HG03469 (cell line): ENCODE results near the gene ORC1.

Experiments
- ATAC-seq: cut with Tn5 transposase; IDR thresholded peaks from one replicate; pipeline ENCODE4 v1.9.1; 2021; ENCODE audit warnings: mild to moderate bottlenecking, moderate library complexity, moderate number of reproducible peaks; ENCODE audit not compliant: unreplicated experiment

ORC1 gene

GRCh38 chr1:52404116-52404974 is at the start of gene ORC1, which contains the start of gene PRPF38A:
Gene ORC1 (minus strand): TSS chr1:52404423. CDS start chr1:52402223, 2,200 bp downstream.
Gene PRPF38A (plus strand): TSS chr1:52404602. CDS start chr1:52404750, 148 bp downstream.
- ATAC-seq = peak; percentile 85

GRCh38 chr1:52444463-52444862 is 40.2 kb upstream of the ORC1 start:
- no peak for ATAC-seq

- ATAC-seq = no peak
Observed at GRCh38 chr1:52439976-52440375, 35.8 kb upstream of the ORC1 start.

GRCh38 chr1:52436817-52437216 is 32.6 kb upstream of the ORC1 start:
- no peak for ATAC-seq

GRCh38 chr1:52435650-52436049 is 31.4 kb upstream of the ORC1 start:
- ATAC-seq = no peak

GRCh38 chr1:52435211-52435610 is 31.0 kb upstream of the ORC1 start:
- ATAC-seq = no peak

GRCh38 chr1:52432807-52433206 is 28.6 kb upstream of the ORC1 start:
- no peak for ATAC-seq

- no peak for ATAC-seq
Observed at GRCh38 chr1:52427152-52427551, 22.9 kb upstream of the ORC1 start.

GRCh38 chr1:52426371-52426770 is 22.1 kb upstream of the ORC1 start:
- no peak for ATAC-seq

GRCh38 chr1:52424813-52425212 is 20.6 kb upstream of the ORC1 start:
- no peak for ATAC-seq

- no peak for ATAC-seq
Observed at GRCh38 chr1:52424231-52424636, 20.0 kb upstream of the ORC1 start.

- no peak for ATAC-seq
Observed at GRCh38 chr1:52423771-52424170, 19.5 kb upstream of the ORC1 start.

- no peak for ATAC-seq
Observed at GRCh38 chr1:52423055-52423454, 18.8 kb upstream of the ORC1 start.

- no peak for ATAC-seq
Observed at GRCh38 chr1:52420713-52421112, 16.5 kb upstream of the ORC1 start.

- ATAC-seq = no peak
Observed at GRCh38 chr1:52416811-52417210, 12.6 kb upstream of the ORC1 start.

- no peak for ATAC-seq
Observed at GRCh38 chr1:52414942-52415341, 10.7 kb upstream of the ORC1 start.

- no peak for ATAC-seq
Observed at GRCh38 chr1:52413410-52413989, 9.3 kb upstream of the ORC1 start.

- ATAC-seq = no peak
Observed at GRCh38 chr1:52404975-52405338, 734 bp upstream of the ORC1 start.

GRCh38 chr1:52403566-52404115 is 582 bp downstream of the ORC1 start:
- peak; percentile 21 for ATAC-seq

GRCh38 chr1:52402860-52403240 is 1.4 kb downstream of the ORC1 start:
- ATAC-seq = no peak

GRCh38 chr1:52400131-52400530 is 4.1 kb downstream of the ORC1 start:
- no peak for ATAC-seq

- ATAC-seq = no peak
Observed at GRCh38 chr1:52399629-52400028, 4.6 kb downstream of the ORC1 start.
